HS-5 (cell line): Measurements from ENCODE around the gene ZNF544.

Source experiments
- DNase-seq: peaks from one replicate; pipeline ENCODE4 v3.0.0-alpha.2; 2012; ENCODE audit warnings: low read depth

The ZNF544 gene

GRCh38 chr19:58228585-58229254 is at the start of gene ZNF544:
Gene ZNF544 (plus strand): TSS chr19:58228914. CDS start chr19:58244024, 15,110 bp downstream.
- peak; percentile 35 for DNase-seq

- no peak for DNase-seq
Measured at GRCh38 chr19:58181902-58182576, 46.7 kb upstream of the ZNF544 start.

GRCh38 chr19:58182577-58182988 is 46.1 kb upstream of the ZNF544 start:
- DNase-seq: no peak

DNA sequence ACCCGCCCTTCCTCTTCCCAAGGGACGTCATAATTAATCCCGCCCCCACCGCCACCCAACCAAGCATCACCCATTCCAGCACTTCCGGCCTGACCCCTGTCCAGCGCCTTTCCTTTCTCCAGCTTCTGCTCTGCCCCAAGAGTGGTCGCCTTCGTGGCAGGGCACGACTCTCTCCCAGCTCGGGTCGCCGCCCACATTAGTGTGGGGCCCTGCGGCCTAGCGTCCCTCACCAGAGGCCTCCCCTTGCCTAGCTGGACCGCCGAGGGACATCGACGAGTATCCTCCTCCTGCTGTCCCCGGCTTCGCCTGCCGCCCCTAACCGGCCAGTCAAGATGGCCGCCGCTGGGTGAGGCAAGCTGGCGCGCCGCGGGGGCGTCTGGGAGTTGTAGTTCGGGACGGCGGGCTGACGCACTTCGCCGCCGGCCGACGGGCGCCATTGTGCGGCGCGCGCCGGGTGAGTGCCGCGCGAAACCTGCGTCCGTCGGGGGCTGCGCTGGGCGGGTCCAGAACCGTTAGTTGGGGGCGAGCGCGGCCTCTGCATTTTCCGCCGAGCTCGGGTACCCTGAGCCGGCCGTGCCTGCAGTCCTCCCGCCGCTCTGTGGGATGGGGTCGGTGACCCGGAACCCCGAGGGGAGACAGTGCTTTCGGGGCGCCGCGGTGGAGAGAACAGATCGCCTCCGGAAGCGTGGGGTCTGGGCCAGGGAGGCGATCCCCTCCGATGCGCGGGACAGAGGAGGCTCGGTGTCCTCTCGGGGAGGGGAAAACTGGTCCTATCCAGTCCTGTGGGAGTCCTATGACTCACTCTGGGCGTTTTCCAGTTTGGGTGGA is 45.5 kb upstream of the ZNF544 start, which contains the start of gene ZNF274:
TSS of gene ZNF274 (plus strand) at position 73 of the 828 bp plus-strand sequence. CDS start 905 bp downstream, outside the sequence.
- DNase-seq: peak; percentile 86

DNA sequence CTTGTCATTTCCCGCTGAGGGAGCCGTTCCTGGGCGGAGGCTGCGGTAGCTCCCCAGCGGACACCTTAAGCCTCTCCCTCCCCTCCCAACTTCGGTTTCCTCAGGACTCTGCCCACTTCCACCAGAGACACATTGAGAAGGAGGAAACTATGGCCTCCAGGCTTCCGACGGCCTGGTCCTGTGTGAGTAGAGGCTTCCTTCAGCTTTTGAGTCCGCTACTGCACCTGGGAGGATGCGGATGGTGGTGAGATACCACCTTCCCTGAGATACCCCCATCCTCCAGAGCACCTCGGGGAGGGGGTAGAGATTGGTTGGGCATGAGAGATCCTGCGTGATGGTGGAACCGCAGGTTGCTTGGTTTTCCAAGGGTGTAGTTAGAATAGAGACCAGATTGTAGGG is 44.9 kb upstream of the ZNF544 start:
- DNase-seq: no peak

GRCh38 chr19:58196901-58197616 is 31.7 kb upstream of the ZNF544 start:
- DNase-seq: no peak

- no peak for DNase-seq
Measured at GRCh38 chr19:58203814-58204475, 24.8 kb upstream of the ZNF544 start.

- DNase-seq: no peak
Measured at GRCh38 chr19:58204566-58204965, 24.1 kb upstream of the ZNF544 start.

- DNase-seq: no peak
Measured at GRCh38 chr19:58209577-58209976, 19.1 kb upstream of the ZNF544 start.

DNA sequence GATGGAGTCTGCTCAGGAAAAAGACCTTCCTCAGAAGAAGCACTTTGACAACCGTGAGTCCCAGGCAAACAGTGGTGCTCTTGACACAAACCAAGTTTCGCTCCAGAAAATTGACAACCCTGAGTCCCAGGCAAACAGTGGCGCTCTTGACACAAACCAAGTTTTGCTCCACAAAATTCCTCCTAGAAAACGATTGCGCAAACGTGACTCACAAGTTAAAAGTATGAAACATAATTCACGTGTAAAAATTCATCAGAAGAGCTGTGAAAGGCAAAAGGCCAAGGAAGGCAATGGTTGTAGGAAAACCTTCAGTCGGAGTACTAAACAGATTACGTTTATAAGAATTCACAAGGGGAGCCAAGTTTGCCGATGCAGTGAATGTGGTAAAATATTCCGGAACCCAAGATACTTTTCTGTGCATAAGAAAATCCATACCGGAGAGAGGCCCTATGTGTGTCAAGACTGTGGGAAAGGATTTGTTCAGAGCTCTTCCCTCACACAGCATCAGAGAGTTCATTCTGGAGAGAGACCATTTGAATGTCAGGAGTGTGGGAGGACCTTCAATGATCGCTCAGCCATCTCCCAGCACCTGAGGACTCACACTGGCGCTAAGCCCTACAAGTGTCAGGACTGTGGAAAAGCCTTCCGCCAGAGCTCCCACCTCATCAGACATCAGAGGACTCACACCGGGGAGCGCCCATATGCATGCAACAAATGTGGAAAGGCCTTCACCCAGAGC is 16.2 kb upstream of the ZNF544 start:
- DNase-seq: no peak

GRCh38 chr19:58213075-58213369 is 15.7 kb upstream of the ZNF544 start:
- no peak for DNase-seq

- DNase-seq: no peak
Measured at GRCh38 chr19:58217069-58217481, 11.6 kb upstream of the ZNF544 start.

DNA sequence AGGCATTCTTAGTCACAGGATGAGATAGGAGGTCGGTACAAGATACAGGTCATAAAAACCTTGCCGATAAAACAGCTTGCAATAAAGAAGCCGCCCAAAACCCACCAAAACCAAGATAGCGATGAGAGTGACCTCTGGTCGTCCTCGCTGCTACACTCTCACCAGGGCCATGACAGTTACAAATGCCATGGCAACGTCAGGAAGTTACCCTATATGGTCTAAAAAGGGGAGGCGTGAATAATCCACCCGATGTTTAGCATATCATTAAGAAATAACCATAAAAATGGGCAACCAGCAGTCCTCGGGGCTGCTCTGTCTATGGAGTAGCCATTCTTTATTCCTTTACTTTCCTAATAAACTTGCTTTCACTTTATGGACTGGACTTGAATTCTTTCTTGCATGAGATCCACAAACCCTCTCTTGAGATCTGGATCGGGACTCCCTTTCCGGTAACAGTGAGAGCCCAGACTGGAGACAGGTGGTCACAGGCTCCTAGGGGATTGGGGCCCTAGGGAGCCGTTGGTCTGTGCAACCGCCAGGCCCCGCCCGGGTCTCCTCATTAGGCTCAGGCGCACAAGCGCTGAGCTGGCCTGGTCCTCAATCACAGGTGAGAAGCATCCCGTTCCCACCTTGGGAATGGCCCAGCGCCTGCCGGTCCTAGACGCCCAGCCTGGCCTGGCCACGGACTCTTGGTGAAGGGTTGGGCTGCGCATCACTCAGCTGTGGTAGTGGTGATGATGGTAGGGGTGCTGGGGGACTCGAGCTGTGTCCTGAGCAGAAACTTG is 10.9 kb upstream of the ZNF544 start:
- DNase-seq: no peak

DNA sequence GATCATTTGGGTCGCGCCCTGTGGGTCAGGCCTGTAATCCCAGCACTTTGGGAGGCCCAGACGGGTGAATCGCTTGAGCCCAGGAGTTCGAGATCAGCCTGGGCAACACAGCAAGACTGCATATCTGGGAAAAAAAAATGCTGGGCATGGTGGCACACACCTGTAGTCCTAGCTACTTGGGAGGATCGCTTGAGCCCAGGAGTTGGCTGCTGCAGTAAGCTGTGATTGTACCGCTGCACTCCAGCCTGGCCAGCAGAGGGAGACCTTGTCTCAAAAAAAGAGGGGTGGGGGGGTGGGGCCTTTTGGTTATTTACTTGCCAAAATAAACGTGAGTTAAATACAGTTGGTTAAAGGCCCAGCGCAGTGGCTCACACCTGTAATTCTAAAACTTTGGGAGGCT is 9.8 kb upstream of the ZNF544 start:
- DNase-seq: no peak

DNA sequence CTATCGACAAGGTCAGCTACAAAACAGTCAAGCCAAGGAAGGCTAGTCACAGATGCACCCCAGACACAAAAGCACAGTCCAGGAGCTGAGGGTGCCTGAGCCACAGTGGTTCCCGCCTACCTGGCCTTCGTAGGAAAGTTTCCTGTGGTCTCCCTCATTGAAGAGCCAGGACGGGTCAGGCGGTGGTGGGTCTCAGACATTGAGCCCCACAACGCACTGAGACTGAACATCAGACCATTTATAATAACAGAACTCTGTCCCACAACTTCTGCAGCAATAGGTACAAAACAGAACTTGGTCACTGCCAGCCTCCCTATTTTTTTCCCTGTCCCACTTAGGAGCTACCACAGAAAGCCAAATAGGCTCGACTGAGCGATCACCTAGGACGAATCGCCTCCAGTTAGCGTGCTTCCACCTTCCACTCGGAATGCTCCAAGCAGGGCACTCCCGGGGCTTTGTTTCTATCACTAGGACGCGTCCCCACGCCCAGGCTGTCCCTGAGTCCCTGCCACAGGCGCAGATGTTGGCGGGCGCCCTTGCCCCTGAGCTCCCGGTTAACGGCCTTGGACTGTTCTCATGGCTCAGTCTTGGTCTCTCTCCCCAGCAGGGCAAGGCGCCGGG is 640 bp upstream of the ZNF544 start:
- DNase-seq: no peak

DNA sequence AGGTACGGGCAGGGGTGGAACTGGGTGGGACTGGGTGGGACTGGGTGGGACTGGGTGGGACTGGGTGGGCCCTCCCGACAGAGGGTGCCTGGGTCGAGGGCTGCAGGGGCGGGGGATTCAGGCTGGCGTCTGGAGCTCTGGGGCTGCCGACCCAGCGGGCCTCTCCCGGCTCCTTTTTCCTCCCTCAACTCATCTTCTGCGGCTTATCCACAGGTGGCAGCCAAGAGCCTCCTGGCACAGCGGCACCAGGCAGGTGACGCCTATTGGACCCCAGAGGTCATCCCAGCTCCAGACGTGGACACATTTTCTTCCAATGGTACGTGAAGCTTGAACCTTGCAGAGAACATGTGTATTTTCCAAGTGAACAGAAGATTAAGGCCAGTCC is 533 bp downstream of the ZNF544 start:
- no peak for DNase-seq

GRCh38 chr19:58237324-58237723 is 8.6 kb downstream of the ZNF544 start:
- DNase-seq: no peak

- DNase-seq: no peak
Measured at GRCh38 chr19:58243351-58243750, 14.6 kb downstream of the ZNF544 start.

DNA sequence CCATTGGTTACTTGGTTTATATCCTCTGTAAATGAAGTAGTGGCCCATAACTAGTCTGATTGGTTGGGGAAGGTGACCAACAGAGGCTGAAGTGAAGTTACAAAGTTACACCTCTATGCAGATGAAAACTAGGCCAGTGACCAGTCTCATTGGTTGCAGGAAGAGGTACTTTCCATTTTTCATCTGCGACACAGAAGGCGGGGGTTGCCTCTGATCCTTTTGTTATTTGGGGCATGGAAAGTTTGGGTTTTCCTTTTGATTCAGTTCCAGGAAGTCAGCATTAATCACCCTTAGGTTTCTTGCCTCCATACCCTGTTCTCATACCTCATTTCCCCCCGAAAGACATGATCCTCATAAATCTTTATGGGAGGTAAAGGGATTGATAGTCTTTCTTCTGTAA is 20.2 kb downstream of the ZNF544 start:
- DNase-seq: no peak
